BE2C (cell line): Measurements from ENCODE around the gene ACADSB.
A peak's percentile ranks its signal among the peaks of the same experiment; 100 is the strongest.

ENCODE experiments used
- DNase-seq: peaks from one replicate; pipeline ENCODE4 v3.0.0-alpha.2; 2020
- H3K27me3 ChIP-seq: fragments of 250-450 bp; sonication (Bioruptor Pico); 2 replicates; pipeline ENCODE4 v1.5.1; 2020; ENCODE audit warnings: mild to moderate bottlenecking
- H3K36me3 ChIP-seq: fragments of 250-450 bp; sonication (Bioruptor Pico); 2 replicates; pipeline ENCODE4 v1.5.1; 2020; ENCODE audit warnings: mild to moderate bottlenecking
- H3K4me1 ChIP-seq: fragments of 250-450 bp; sonication (Bioruptor Pico); 2 replicates; pipeline ENCODE4 v1.5.1; 2020
- H3K4me3 ChIP-seq: 2 replicates; pipeline ENCODE4 v1.5.1; 2011; ENCODE audit warnings: low read depth, low read length
- H3K9me3 ChIP-seq: fragments of 250-450 bp; sonication (Bioruptor Pico); 2 replicates; pipeline ENCODE4 v1.5.1; 2020
- TF ChIP-seq, protein P1 (sequence below): IDR thresholded peaks from 2 replicates; pipeline ENCODE4 v1.5.1; 2012; ENCODE audit warnings: mild to moderate bottlenecking, low read depth, low read length

ACADSB gene

DNA sequence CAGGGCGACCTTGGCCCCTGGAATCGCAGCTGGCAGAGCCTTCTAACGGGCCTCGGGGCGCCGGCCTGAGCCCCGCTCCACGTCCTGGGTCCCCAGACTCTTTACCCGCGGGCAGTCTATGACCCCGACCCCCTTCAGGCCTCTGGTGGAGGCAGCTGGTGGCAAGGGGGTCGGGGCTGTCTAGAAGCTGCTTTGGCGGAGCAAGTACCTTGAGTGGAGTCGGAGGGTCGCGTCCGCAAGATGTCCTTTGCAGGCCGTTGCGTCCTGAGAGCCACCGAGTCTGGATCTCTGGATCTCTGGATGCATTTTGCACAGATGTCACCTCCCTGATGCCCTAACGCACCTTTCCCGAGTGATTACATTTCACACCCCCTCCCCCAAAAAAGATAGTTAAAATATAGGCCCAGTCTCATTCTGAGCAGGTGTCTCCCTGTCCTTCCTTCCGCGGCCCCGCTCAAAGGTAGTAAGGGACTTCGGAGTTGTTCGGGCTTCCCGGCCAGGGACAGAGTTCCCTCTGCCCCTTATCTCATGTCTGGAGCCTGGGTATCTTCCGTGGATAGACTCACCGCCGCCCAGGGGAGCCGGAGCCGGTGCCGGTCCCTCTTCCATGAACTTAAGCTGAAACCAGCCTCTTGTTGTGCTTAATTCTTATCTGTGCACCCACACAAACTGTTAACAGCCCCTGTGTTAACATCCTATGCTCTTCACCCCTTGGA is 457 bp downstream of the ACADSB start:
- peak; percentile 40 for DNase-seq
- TF ChIP-seq, protein P1, sequence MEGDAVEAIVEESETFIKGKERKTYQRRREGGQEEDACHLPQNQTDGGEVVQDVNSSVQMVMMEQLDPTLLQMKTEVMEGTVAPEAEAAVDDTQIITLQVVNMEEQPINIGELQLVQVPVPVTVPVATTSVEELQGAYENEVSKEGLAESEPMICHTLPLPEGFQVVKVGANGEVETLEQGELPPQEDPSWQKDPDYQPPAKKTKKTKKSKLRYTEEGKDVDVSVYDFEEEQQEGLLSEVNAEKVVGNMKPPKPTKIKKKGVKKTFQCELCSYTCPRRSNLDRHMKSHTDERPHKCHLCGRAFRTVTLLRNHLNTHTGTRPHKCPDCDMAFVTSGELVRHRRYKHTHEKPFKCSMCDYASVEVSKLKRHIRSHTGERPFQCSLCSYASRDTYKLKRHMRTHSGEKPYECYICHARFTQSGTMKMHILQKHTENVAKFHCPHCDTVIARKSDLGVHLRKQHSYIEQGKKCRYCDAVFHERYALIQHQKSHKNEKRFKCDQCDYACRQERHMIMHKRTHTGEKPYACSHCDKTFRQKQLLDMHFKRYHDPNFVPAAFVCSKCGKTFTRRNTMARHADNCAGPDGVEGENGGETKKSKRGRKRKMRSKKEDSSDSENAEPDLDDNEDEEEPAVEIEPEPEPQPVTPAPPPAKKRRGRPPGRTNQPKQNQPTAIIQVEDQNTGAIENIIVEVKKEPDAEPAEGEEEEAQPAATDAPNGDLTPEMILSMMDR: no peak
- no peaks in the 10 kb centered on the region for H3K9me3 ChIP-seq
- H3K27me3 ChIP-seq: no peaks in the 10 kb centered on the region
- peak overlapping the region; percentile 92 for H3K4me3 ChIP-seq
- no peaks in the 10 kb centered on the region for H3K4me1 ChIP-seq
- H3K36me3 ChIP-seq: no peaks in the 10 kb centered on the region

DNA sequence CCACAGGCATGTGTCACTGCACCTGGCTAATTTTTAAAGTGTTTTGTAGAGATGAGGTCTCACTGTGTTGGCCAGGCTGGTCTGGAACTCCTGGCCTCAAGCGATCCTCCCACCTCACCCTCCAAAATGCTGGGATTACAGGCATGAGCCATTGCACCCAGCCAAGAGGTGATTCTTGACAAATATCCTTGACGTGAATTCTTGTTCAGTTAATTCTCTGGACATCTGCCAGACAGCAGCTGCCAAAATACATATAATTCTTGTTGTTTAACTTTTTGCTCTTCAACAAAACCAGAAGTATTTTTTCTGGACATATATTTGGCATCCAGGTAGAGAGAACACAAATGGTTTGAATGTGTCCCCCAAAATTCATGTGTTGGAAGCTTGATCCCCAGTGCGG is 3.2 kb downstream of the ACADSB start:
- Histone ChIP-seq H3K36me3 (no peaks in the 10 kb centered on the region), H3K4me1 (no peaks in the 10 kb centered on the region), H3K27me3 (no peaks in the 10 kb centered on the region), H3K4me3 (no peak overlapping the region), H3K9me3 (no peaks in the 10 kb centered on the region)
- DNase-seq: no peak
- TF ChIP-seq, protein P1: no peak

DNA sequence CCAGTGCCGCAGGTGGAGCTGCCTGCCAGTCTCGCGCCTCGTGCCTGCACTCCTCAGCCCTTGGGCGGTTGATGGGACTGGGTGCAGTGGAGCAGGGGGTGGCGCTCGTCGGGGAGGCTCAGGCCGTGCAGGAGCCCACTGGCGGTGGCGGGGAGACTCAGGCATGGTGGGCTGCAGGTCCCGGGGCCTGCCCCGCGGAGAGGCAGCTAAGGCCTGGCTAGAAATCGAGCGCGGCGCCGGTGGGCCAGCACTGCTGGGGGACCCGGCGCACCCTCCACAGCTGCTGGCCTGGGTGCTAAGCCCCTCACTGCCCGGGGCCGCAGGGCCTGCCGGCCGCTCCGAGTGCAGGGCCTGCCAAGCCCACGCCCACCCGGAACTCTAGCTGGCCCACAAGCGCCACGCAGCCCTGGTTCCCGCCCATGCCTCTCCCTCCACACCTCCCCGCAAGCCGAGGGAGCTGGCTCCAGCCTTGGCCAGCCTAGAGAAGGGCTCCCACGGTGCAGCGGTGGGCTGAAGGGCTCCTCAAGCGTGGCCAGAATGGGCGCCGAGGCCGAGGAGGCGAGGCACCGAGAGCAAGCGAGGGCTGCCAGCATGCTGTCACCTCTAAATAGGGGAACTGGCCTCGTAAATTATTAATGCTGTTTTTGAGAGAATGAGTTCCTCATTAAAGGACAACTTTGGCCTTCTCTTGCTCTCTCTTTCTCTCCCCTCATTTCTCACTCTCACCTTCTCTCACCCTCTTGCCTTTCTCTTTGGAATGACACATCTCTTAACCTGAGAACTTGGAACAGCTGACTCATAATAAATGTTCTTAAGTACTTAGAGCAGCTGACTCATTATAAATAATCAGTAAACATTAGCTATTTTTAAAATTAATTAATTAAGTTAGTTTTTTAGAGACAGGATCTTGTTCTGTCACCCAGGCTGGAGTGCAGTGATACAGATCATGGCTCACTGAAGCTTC is 4.9 kb downstream of the ACADSB start:
- Histone ChIP-seq H3K4me1 (no peaks in the 10 kb centered on the region), H3K9me3 (no peaks in the 10 kb centered on the region), H3K4me3 (no peak overlapping the region), H3K36me3 (no peaks in the 10 kb centered on the region), H3K27me3 (no peaks in the 10 kb centered on the region)
- DNase-seq: no peak
- TF ChIP-seq, protein P1: no peak

DNA sequence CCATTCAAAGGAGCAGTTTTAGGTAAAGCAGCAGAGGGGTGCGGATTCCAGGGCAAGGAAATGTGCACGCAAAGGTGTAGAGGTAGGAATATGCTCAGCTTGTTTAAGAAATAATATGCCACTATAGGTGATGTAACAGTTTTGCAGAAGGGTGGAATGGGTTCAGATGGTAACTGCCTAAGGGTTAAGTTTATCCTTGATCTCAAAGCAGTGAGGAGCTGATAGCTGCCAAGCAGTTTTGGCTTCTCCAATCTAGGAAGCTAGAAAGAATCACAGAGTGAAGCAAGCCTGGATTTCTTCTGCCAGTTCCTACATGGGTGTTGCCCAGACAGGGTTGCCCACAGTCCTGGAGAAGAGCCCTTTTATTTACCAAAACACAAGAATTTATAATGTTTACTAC is 6.0 kb downstream of the ACADSB start:
- no peaks in the 10 kb centered on the region for H3K36me3 ChIP-seq
- H3K4me1 ChIP-seq: no peaks in the 10 kb centered on the region

DNA sequence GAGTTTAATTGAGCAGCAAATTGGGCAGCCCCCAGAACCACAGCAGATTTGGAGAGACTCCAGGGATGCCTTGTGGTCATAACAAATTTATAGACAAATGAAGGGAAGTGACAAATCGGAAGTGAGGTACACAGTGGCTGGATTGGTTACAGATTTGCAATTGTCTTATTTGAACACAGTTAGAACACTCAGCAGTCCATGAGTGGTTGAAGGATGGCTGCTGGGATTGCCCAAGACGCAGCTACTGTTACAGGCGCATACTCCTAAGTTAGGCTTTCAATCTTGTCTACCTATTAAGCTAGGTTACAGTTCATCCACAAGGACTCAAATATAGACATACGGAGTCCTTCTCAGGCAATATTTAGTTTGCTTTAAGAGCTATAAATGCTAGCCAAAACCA is 7.4 kb downstream of the ACADSB start:
- H3K4me1 ChIP-seq: no peaks in the 10 kb centered on the region
- H3K9me3 ChIP-seq: no peaks in the 10 kb centered on the region
- TF ChIP-seq, protein P1: no peak
- no peaks in the 10 kb centered on the region for H3K36me3 ChIP-seq
- no peak overlapping the region for H3K4me3 ChIP-seq
- no peak for DNase-seq
- H3K27me3 ChIP-seq: no peaks in the 10 kb centered on the region

More for the DNA sequence above, 6.0 kb downstream of the ACADSB start:
- Histone ChIP-seq H3K27me3 (no peaks in the 10 kb centered on the region), H3K4me3 (no peak overlapping the region), H3K9me3 (no peaks in the 10 kb centered on the region)
- TF ChIP-seq, protein P1: no peak
- DNase-seq: no peak
